Astrocyte (in vitro differentiated cells and primary cell): ENCODE results near the gene DHX16.

Source experiments
- CTCF ChIP-seq: IDR thresholded peaks from 2 replicates; pipeline ENCODE4 v1.5.1; 2011; ENCODE audit warnings: low read depth, mild to moderate bottlenecking, inconsistent platforms, low read length, moderate library complexity; ENCODE audit not compliant: insufficient read depth
- EZH2 ChIP-seq: IDR thresholded peaks from 2 replicates; pipeline ENCODE4 v1.6.1; 2012; ENCODE audit warnings: mild to moderate bottlenecking, low read length, inconsistent platforms; ENCODE audit not compliant: insufficient read depth

DNA sequence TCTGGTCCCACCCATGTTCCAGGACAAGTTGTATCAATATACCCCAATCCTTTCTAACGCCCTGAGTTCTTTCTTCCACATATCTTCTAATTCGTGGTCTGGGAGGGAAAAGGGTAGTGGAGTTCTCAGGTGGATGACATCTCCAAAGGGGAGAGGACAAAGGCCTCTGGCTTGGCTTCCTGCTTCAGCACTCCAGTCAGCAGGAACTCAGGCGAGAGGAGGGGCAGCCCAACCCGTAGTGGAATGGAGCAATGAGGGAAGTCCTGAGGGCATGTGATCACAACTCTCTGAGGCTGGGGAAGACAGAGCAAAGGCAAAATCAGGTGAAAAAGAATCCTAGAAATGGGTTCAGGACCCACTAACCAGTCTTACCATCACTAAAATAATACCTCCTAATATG lies 27.5 kb upstream of the DHX16 start:
- no peak for TF ChIP-seq CTCF
- no peak for TF ChIP-seq EZH2
